ENCODE data around the gene SSTR1.

DNA sequence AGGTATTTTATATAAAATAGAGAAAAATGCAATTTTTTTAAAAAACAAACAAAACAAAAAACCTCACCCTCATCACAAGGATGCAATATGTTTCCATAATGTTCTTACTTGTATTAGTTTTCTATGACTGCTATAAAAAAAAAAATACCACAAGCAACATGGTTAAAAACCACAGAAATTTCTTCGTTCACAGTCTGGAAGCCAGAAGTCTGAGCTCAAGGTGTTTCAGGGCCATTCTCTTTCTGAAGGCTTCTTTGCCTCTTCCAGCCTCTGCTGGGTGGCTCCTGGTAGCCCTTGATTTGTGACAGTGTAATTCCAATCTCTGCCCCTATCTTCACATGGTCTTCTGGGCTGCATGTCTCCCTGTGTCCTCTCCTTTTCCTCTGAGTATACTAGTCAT lies 21.5 kb upstream of the SSTR1 start:
- TF ChIP-seq, protein P1, sequence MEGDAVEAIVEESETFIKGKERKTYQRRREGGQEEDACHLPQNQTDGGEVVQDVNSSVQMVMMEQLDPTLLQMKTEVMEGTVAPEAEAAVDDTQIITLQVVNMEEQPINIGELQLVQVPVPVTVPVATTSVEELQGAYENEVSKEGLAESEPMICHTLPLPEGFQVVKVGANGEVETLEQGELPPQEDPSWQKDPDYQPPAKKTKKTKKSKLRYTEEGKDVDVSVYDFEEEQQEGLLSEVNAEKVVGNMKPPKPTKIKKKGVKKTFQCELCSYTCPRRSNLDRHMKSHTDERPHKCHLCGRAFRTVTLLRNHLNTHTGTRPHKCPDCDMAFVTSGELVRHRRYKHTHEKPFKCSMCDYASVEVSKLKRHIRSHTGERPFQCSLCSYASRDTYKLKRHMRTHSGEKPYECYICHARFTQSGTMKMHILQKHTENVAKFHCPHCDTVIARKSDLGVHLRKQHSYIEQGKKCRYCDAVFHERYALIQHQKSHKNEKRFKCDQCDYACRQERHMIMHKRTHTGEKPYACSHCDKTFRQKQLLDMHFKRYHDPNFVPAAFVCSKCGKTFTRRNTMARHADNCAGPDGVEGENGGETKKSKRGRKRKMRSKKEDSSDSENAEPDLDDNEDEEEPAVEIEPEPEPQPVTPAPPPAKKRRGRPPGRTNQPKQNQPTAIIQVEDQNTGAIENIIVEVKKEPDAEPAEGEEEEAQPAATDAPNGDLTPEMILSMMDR (IDR thresholded peaks at IDR 0.05; ENCODE audit: low read depth, low read length, poor library complexity, severe bottlenecking), result no peak
- TF ChIP-seq EZH2phosphoT487 (IDR thresholded peaks at IDR 0.05; ENCODE audit: borderline replicate concordance, low read length), result no peak
